Measurements from ENCODE around the gene PDCD4. TPM values are rescaled to one million over a fixed set of nuclear protein-coding genes. Genes with fewer than 3 reads are reported as not detected.

Gene PDCD4
- total and polyA plus RNA-seq, 2 of the 13 experiments (the other 11 are each of a cell fraction or from before 2014, with no cell fraction given) = 22.8 to 56.2 TPM

DNA sequence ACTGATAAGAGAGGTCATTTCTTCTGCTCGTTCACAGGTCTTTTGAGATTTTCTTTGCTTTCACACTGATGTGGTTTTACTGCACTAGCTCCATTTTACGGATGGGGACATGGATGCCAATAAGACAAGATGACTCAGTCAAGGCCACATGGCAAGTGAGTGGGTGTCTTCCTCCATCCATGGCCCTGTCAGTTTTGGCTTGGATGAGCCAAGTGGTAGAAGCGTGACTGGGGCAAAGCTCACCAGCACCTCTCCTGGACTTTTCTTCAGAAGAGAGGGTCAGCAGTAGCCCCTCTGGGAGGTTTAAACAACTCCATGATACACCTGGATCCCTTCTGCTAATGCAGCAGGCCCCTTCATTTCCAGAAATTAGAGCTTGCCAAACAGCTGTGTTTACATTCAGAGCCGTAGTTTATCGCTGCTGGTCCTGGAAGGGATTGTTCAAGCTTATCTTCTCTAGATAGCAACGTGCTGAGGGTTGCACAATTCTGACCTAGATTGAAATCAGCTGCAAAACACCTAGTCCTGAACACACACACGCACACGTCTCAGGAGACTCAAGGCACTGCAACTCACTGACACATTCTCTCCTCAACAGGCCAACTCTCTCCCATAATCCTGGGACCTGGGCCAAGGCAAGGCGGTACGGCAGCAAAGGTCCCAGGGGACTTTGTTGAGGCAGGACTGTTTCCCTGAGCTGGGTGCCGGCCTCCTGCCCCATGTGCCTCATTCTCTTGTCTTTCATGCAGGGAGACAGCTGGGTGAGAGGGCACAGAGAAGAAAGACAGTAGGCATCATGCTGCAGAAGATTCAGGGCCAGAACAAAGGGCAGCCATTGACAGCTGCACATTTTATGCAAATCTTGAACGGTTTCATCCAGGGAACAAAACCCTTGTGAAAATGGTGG lies 14.2 kb upstream of the PDCD4 start (continued):
- TF ChIP-seq, protein P1, sequence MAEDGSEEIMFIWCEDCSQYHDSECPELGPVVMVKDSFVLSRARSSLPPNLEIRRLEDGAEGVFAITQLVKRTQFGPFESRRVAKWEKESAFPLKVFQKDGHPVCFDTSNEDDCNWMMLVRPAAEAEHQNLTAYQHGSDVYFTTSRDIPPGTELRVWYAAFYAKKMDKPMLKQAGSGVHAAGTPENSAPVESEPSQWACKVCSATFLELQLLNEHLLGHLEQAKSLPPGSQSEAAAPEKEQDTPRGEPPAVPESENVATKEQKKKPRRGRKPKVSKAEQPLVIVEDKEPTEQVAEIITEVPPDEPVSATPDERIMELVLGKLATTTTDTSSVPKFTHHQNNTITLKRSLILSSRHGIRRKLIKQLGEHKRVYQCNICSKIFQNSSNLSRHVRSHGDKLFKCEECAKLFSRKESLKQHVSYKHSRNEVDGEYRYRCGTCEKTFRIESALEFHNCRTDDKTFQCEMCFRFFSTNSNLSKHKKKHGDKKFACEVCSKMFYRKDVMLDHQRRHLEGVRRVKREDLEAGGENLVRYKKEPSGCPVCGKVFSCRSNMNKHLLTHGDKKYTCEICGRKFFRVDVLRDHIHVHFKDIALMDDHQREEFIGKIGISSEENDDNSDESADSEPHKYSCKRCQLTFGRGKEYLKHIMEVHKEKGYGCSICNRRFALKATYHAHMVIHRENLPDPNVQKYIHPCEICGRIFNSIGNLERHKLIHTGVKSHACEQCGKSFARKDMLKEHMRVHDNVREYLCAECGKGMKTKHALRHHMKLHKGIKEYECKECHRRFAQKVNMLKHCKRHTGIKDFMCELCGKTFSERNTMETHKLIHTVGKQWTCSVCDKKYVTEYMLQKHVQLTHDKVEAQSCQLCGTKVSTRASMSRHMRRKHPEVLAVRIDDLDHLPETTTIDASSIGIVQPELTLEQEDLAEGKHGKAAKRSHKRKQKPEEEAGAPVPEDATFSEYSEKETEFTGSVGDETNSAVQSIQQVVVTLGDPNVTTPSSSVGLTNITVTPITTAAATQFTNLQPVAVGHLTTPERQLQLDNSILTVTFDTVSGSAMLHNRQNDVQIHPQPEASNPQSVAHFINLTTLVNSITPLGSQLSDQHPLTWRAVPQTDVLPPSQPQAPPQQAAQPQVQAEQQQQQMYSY (CRISPR knock-in tag; IDR thresholded peaks at IDR 0.05) = peak; percentile 94
- TF ChIP-seq, protein P2, sequence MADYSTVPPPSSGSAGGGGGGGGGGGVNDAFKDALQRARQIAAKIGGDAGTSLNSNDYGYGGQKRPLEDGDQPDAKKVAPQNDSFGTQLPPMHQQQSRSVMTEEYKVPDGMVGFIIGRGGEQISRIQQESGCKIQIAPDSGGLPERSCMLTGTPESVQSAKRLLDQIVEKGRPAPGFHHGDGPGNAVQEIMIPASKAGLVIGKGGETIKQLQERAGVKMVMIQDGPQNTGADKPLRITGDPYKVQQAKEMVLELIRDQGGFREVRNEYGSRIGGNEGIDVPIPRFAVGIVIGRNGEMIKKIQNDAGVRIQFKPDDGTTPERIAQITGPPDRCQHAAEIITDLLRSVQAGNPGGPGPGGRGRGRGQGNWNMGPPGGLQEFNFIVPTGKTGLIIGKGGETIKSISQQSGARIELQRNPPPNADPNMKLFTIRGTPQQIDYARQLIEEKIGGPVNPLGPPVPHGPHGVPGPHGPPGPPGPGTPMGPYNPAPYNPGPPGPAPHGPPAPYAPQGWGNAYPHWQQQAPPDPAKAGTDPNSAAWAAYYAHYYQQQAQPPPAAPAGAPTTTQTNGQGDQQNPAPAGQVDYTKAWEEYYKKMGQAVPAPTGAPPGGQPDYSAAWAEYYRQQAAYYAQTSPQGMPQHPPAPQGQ (CRISPR knock-in tag; IDR thresholded peaks at IDR 0.05; ENCODE audit: borderline replicate concordance) = no peak
- TF ChIP-seq KLF16 (CRISPR knock-in tag; IDR thresholded peaks at IDR 0.05) (no peak), ZNF441 (CRISPR knock-in tag; IDR thresholded peaks at IDR 0.05; ENCODE audit: borderline replicate concordance) (0 out of 2 replicates have a peak, but pooled peaks have one; percentile 60), MIER2 (CRISPR knock-in tag; IDR thresholded peaks at IDR 0.05) (no peak), JUN (CRISPR knock-in tag; IDR thresholded peaks at IDR 0.05) (no peak), FOXP1 (IDR thresholded peaks at IDR 0.05) (no peak), FOXP1 (CRISPR knock-in tag; IDR thresholded peaks at IDR 0.05) (peak; percentile 67; the same call in 1 of the 2 replicates), ELF3 (CRISPR knock-in tag; IDR thresholded peaks at IDR 0.05) (peak; percentile 16; the same call in 1 of the 2 replicates), ATM (IDR thresholded peaks at IDR 0.05; ENCODE audit: borderline replicate concordance) (no peak)
- TF ChIP-seq, protein P3, sequence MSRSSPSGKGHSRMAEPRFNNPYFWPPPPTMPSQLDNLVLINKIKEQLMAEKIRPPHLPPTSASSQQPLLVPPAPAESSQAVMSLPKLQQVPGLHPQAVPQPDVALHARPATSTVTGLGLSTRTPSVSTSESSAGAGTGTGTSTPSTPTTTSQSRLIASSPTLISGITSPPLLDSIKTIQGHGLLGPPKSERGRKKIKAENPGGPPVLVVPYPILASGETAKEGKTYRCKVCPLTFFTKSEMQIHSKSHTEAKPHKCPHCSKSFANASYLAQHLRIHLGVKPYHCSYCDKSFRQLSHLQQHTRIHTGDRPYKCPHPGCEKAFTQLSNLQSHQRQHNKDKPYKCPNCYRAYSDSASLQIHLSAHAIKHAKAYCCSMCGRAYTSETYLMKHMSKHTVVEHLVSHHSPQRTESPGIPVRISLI (CRISPR knock-in tag; IDR thresholded peaks at IDR 0.05; ENCODE audit: borderline replicate concordance) = peak; percentile 62; the same call in 1 of the 2 replicates
- TF ChIP-seq, protein P4, sequence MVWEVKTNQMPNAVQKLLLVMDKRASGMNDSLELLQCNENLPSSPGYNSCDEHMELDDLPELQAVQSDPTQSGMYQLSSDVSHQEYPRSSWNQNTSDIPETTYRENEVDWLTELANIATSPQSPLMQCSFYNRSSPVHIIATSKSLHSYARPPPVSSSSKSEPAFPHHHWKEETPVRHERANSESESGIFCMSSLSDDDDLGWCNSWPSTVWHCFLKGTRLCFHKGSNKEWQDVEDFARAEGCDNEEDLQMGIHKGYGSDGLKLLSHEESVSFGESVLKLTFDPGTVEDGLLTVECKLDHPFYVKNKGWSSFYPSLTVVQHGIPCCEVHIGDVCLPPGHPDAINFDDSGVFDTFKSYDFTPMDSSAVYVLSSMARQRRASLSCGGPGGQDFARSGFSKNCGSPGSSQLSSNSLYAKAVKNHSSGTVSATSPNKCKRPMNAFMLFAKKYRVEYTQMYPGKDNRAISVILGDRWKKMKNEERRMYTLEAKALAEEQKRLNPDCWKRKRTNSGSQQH (CRISPR knock-in tag; IDR thresholded peaks at IDR 0.05; ENCODE audit: low read depth) = no peak
- TF ChIP-seq, protein P5, sequence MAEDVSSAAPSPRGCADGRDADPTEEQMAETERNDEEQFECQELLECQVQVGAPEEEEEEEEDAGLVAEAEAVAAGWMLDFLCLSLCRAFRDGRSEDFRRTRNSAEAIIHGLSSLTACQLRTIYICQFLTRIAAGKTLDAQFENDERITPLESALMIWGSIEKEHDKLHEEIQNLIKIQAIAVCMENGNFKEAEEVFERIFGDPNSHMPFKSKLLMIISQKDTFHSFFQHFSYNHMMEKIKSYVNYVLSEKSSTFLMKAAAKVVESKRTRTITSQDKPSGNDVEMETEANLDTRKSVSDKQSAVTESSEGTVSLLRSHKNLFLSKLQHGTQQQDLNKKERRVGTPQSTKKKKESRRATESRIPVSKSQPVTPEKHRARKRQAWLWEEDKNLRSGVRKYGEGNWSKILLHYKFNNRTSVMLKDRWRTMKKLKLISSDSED (CRISPR knock-in tag; IDR thresholded peaks at IDR 0.05) = no peak
- TF ChIP-seq, protein P6, sequence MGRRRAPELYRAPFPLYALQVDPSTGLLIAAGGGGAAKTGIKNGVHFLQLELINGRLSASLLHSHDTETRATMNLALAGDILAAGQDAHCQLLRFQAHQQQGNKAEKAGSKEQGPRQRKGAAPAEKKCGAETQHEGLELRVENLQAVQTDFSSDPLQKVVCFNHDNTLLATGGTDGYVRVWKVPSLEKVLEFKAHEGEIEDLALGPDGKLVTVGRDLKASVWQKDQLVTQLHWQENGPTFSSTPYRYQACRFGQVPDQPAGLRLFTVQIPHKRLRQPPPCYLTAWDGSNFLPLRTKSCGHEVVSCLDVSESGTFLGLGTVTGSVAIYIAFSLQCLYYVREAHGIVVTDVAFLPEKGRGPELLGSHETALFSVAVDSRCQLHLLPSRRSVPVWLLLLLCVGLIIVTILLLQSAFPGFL (CRISPR knock-in tag; IDR thresholded peaks at IDR 0.05) = no peak
- TF ChIP-seq, protein P7, sequence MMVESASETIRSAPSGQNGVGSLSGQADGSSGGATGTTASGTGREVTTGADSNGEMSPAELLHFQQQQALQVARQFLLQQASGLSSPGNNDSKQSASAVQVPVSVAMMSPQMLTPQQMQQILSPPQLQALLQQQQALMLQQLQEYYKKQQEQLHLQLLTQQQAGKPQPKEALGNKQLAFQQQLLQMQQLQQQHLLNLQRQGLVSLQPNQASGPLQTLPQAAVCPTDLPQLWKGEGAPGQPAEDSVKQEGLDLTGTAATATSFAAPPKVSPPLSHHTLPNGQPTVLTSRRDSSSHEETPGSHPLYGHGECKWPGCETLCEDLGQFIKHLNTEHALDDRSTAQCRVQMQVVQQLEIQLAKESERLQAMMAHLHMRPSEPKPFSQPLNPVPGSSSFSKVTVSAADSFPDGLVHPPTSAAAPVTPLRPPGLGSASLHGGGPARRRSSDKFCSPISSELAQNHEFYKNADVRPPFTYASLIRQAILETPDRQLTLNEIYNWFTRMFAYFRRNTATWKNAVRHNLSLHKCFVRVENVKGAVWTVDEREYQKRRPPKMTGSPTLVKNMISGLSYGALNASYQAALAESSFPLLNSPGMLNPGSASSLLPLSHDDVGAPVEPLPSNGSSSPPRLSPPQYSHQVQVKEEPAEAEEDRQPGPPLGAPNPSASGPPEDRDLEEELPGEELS (CRISPR knock-in tag; IDR thresholded peaks at IDR 0.05) = peak; percentile 89
